Loucy (cell line): ENCODE data around the gene TTC7B.

Experiments
- H2AFZ ChIP-seq: fragments of 200-600 bp; sonication (generic); 2 replicates; pipeline ENCODE4 v1.6.0; 2016; ENCODE audit warnings: antibody characterized with exemption, mild to moderate bottlenecking, low read length, moderate library complexity
- H3F3A ChIP-seq: fragments of 200-600 bp; 2 replicates; pipeline ENCODE4 v1.6.0; 2016; ENCODE audit warnings: antibody characterized with exemption, low read depth, mild to moderate bottlenecking
- H3K27me3 ChIP-seq: fragments of 200-600 bp; sonication (generic); 2 replicates; pipeline ENCODE4 v1.6.1; 2014; ENCODE audit warnings: low read length, mild to moderate bottlenecking; ENCODE audit not compliant: insufficient read depth, poor library complexity, severe bottlenecking
- H3K36me3 ChIP-seq: fragments of 200-600 bp; sonication (generic); 2 replicates; pipeline ENCODE4 v1.6.1; 2016; ENCODE audit warnings: low read length; ENCODE audit not compliant: insufficient read depth
- H3K4me1 ChIP-seq: fragments of 200-600 bp; sonication (generic); 2 replicates; pipeline ENCODE4 v1.5.1; 2014; ENCODE audit warnings: low read length, mild to moderate bottlenecking; ENCODE audit not compliant: insufficient read depth, poor library complexity, severe bottlenecking
- H3K4me2 ChIP-seq: fragments of 200-600 bp; sonication (generic); 2 replicates; pipeline ENCODE4 v1.6.0; 2014; ENCODE audit warnings: antibody characterized with exemption, low read length, low read depth, mild to moderate bottlenecking; ENCODE audit not compliant: poor library complexity, severe bottlenecking
- H3K4me3 ChIP-seq: fragments of 200-600 bp; sonication (generic); 2 replicates; pipeline ENCODE4 v1.5.1; 2014; ENCODE audit warnings: low read length, mild to moderate bottlenecking, mixed read lengths; ENCODE audit not compliant: poor library complexity, severe bottlenecking
- H3K79me2 ChIP-seq: fragments of 200-600 bp; sonication (generic); 2 replicates; pipeline ENCODE4 v1.6.1; 2014; ENCODE audit warnings: low read length; ENCODE audit not compliant: insufficient read depth
- H3K9ac ChIP-seq: fragments of 200-600 bp; sonication (generic); 2 replicates; pipeline ENCODE4 v1.6.0; 2014; ENCODE audit warnings: mild to moderate bottlenecking, low read depth, low read length, moderate library complexity; ENCODE audit not compliant: poor library complexity, severe bottlenecking
- H3K9me2 ChIP-seq: fragments of 200-600 bp; sonication (generic); replicated peaks from 2 replicates; pipeline ENCODE4 v1.6.1; 2016; ENCODE audit warnings: low read depth, low read length, mixed read lengths
- H3K9me3 ChIP-seq: fragments of 200-600 bp; sonication (generic); 2 replicates; pipeline ENCODE4 v1.6.1; 2014; ENCODE audit warnings: mild to moderate bottlenecking, antibody characterized with exemption, low read length, low read depth; ENCODE audit not compliant: insufficient read depth
- H4K20me1 ChIP-seq: fragments of 200-600 bp; sonication (generic); 2 replicates; pipeline ENCODE4 v1.6.0; 2014; ENCODE audit warnings: antibody characterized with exemption, low read length, mild to moderate bottlenecking; ENCODE audit not compliant: insufficient read depth, poor library complexity, severe bottlenecking
- EZH2phosphoT487 ChIP-seq: fragments of 200-600 bp; IDR thresholded peaks from 2 replicates; pipeline ENCODE4 v1.6.1; 2018; ENCODE audit warnings: antibody characterized with exemption, mild to moderate bottlenecking, moderate library complexity, borderline replicate concordance
- TF ChIP-seq, protein P1 (sequence below): fragments of 200-600 bp; sonication (generic); conservative IDR thresholded peaks from 2 replicates; pipeline ENCODE4 v1.5.1; 2014; ENCODE audit warnings: mild to moderate bottlenecking, antibody characterized with exemption, low read length

TTC7B gene

DNA sequence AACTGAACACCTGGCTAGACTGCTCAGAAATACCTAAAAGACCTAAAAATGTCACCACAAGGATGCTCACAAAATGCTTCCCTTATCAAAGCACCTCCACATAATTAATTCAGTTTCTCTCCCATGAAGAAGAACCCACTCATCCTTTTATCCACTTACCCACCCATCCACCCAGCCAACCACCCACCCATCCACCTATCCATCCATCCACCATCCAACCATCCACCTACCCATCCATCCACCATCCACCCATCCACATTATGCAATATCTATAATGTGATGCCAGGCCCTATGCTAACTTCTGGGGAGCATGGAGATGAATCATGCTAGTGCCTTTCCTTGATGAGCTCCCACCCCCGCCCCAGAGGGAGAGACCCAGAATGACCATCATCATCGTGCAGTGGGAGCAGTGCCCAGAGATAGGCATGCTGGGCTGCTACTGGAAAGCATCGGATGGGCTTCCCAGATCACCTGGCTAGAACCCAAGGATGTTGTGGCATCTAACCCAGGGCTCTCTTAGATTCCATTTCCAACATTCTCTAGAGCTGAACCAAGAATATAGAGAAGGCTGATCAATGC, 166.6 kb downstream of the TTC7B start:
- Histone ChIP-seq H3K36me3 (peaks cover 24% of the 10 kb centered on the region; the same call in 1 of the 2 replicates), H3K9me2 (no peaks in the 10 kb centered on the region), H3K79me2 (no peaks in the 10 kb centered on the region), H3K4me3 (no peak overlapping the region), H3K9me3 (no peaks in the 10 kb centered on the region), H4K20me1 (no peaks in the 10 kb centered on the region), H3K27me3 (no peaks in the 10 kb centered on the region), H3K9ac (no peak overlapping the region), H3F3A (no peaks in the 10 kb centered on the region), H3K4me1 (no peaks in the 10 kb centered on the region), H3K4me2 (no peak overlapping the region), H2AFZ (no peak overlapping the region)
- no peak for TF ChIP-seq EZH2phosphoT487
- TF ChIP-seq, protein P1, sequence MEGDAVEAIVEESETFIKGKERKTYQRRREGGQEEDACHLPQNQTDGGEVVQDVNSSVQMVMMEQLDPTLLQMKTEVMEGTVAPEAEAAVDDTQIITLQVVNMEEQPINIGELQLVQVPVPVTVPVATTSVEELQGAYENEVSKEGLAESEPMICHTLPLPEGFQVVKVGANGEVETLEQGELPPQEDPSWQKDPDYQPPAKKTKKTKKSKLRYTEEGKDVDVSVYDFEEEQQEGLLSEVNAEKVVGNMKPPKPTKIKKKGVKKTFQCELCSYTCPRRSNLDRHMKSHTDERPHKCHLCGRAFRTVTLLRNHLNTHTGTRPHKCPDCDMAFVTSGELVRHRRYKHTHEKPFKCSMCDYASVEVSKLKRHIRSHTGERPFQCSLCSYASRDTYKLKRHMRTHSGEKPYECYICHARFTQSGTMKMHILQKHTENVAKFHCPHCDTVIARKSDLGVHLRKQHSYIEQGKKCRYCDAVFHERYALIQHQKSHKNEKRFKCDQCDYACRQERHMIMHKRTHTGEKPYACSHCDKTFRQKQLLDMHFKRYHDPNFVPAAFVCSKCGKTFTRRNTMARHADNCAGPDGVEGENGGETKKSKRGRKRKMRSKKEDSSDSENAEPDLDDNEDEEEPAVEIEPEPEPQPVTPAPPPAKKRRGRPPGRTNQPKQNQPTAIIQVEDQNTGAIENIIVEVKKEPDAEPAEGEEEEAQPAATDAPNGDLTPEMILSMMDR = no peak

DNA sequence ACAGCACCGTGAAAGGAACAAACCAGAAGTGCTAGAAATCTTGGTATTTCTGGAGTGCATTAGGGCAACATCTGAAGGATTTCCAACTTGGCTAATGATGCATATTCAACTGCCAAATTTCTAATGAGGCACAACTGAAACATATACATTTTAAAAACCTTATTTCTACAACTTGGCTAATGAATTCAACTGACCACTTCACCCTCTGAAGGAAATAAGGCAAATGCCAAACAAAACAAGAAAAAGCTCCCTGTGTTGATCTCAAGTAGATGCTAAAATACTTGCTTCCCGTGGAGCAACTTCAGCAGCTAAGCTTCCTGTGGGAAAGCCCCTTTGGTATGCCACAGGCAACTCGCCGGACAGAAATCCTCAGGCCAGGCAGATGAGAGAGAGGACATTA, 167.1 kb downstream of the TTC7B start:
- no peaks in the 10 kb centered on the region for H3K9me3 ChIP-seq
- H3K9me2 ChIP-seq = no peaks in the 10 kb centered on the region
- no peak overlapping the region for H2AFZ ChIP-seq
- TF ChIP-seq, protein P1 = no peak
- TF ChIP-seq EZH2phosphoT487 = no peak
- H3K79me2 ChIP-seq = no peaks in the 10 kb centered on the region
- peaks cover 19% of the 10 kb centered on the region; the same call in 1 of the 2 replicates for H3K36me3 ChIP-seq
- no peaks in the 10 kb centered on the region for H3F3A ChIP-seq
- H3K4me3 ChIP-seq = no peak overlapping the region
- H3K4me1 ChIP-seq = no peaks in the 10 kb centered on the region
- H3K27me3 ChIP-seq = no peaks in the 10 kb centered on the region
- H3K4me2 ChIP-seq = no peak overlapping the region
- no peak overlapping the region for H3K9ac ChIP-seq
- H4K20me1 ChIP-seq = no peaks in the 10 kb centered on the region

DNA sequence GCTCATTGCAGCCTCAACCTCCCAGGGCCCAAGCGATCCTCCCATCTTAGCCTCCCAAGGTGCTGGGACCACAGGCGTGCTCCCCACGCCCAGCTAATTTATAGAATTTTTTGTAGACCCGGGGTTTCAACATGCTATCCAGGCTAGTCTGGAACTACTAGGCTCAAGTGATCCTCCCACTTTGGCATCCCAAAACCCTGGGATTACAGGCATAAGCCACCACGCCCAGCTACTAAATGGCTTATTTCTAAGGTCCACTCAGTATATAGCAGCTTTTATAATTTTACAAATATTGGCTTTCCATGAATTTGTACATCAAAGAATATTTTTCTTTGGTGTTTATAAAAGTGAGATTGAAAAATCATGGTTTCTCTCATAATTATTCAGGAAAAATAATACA, 167.8 kb downstream of the TTC7B start:
- Histone ChIP-seq H2AFZ (no peak overlapping the region), H4K20me1 (no peaks in the 10 kb centered on the region), H3K79me2 (no peaks in the 10 kb centered on the region), H3K27me3 (no peaks in the 10 kb centered on the region), H3K9ac (no peak overlapping the region), H3K9me2 (no peaks in the 10 kb centered on the region), H3F3A (no peaks in the 10 kb centered on the region), H3K4me1 (no peaks in the 10 kb centered on the region), H3K9me3 (no peaks in the 10 kb centered on the region), H3K36me3 (peaks cover 24% of the 10 kb centered on the region; the same call in 1 of the 2 replicates), H3K4me2 (no peak overlapping the region), H3K4me3 (no peak overlapping the region)
- no peak for TF ChIP-seq EZH2phosphoT487
- TF ChIP-seq, protein P1 = no peak
